Fibroblast of villous mesenchyme (primary cell): Measurements from ENCODE around the gene EVX1. TPM values are rescaled to one million over a fixed set of nuclear protein-coding genes. Genes with fewer than 3 reads are reported as not detected.

Source experiments
- DNase-seq: peaks from one replicate; pipeline ENCODE4 v3.0.0-alpha.2; 2010; ENCODE audit warnings: low read depth
- H3K4me3 ChIP-seq: 2 replicates; pipeline ENCODE4 v1.5.1; 2011; ENCODE audit warnings: low read depth, mild to moderate bottlenecking, low read length
- total RNA-seq: library from RNA; depleted of rRNA; stranded (reverse); fragments of >200 nt; gene quantifications from 2 replicates; pipeline ENCODE4 v1.2.3, GENCODE V29; 2012
- TF ChIP-seq, protein P1 (sequence below): IDR thresholded peaks from 2 replicates; pipeline ENCODE4 v1.5.1; 2012; ENCODE audit warnings: low read depth, mild to moderate bottlenecking, low read length; ENCODE audit not compliant: insufficient read depth

The EVX1 gene
- total RNA-seq, 1 donor: not detected

DNA sequence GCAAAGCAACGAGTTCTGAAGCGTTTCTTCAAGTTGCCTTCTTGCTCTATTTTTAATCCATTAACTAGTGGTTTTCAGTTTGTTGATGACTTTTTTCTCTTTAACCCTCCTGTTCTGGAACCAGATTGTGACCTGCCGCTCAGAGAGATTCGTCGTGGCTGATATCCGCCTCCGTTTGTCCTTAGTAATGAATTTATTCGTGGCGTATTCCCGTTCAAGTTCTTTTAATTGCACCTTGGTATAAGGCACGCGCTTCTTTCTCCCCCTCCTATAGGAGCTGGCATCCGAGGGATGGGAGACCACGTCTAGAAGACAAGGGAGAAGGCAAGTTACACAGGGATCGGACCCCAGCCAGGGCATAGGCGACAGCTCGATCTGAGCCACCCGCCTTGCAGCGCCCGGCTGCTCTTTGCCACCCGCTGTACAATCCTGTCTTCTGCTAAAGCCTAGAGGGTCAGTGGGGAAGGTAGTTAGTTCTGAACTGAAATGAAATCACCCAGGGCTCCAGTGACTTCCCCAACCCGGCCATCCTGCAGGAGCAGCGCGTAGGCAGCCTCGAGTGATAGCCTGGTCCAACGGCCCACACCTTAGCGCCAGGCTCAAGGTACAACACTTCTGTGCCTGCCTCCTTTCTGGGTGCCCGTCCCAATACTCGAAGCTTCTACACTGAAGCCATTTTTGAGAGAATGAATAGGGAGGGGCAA, 44.3 kb upstream of the EVX1 start:
- H3K4me3 ChIP-seq: peak overlapping the region; percentile 86
- peak; percentile 19 for DNase-seq
- TF ChIP-seq, protein P1, sequence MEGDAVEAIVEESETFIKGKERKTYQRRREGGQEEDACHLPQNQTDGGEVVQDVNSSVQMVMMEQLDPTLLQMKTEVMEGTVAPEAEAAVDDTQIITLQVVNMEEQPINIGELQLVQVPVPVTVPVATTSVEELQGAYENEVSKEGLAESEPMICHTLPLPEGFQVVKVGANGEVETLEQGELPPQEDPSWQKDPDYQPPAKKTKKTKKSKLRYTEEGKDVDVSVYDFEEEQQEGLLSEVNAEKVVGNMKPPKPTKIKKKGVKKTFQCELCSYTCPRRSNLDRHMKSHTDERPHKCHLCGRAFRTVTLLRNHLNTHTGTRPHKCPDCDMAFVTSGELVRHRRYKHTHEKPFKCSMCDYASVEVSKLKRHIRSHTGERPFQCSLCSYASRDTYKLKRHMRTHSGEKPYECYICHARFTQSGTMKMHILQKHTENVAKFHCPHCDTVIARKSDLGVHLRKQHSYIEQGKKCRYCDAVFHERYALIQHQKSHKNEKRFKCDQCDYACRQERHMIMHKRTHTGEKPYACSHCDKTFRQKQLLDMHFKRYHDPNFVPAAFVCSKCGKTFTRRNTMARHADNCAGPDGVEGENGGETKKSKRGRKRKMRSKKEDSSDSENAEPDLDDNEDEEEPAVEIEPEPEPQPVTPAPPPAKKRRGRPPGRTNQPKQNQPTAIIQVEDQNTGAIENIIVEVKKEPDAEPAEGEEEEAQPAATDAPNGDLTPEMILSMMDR: no peak

DNA sequence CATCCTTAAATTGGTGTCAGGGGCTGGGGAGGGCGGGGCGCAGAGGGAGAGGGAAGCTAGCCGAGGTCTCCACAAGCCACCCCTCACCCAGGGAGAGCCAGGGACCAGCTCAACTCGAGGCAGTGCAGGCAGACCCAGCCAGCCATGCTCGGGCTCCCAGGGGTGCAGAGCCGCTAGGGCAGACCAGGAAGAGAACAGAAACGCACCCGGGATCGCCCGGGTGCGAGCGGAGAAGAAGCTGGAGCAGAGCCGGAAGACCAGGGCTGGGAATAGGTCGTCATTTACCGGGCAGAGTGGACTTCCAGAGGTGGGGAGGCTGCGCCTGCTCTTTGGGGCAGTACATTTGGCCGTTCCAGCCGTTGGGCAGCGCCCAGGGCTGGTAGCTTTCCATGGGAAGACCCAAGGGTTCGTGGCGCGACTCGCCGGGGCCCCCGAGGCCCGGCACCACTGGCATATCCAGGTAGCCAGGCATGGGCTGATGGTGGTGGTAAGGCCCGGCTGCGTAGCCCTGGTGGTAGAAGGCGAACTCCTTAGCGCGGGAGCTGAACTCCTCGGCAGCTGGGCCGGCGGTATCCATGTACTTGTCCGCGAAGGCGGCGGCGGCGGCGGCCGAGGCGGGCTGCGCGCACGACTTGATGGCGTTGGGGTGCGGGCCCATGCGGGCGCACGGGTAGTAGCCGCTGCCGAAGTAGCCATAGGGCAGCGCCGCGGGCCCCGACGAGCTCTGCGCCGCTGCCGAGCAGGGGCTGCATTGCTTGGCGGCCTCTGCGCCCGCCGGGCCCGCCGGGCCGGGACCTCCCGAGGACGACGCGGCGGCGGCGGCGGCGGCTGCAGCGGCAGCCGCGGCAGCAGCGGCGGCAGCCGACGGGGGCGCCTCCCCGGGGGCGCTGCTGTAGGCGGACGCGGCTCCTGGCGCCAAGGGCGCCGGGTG, 43.5 kb upstream of the EVX1 start:
- TF ChIP-seq, protein P1: no peak
- peak overlapping the region; percentile 86 for H3K4me3 ChIP-seq

DNA sequence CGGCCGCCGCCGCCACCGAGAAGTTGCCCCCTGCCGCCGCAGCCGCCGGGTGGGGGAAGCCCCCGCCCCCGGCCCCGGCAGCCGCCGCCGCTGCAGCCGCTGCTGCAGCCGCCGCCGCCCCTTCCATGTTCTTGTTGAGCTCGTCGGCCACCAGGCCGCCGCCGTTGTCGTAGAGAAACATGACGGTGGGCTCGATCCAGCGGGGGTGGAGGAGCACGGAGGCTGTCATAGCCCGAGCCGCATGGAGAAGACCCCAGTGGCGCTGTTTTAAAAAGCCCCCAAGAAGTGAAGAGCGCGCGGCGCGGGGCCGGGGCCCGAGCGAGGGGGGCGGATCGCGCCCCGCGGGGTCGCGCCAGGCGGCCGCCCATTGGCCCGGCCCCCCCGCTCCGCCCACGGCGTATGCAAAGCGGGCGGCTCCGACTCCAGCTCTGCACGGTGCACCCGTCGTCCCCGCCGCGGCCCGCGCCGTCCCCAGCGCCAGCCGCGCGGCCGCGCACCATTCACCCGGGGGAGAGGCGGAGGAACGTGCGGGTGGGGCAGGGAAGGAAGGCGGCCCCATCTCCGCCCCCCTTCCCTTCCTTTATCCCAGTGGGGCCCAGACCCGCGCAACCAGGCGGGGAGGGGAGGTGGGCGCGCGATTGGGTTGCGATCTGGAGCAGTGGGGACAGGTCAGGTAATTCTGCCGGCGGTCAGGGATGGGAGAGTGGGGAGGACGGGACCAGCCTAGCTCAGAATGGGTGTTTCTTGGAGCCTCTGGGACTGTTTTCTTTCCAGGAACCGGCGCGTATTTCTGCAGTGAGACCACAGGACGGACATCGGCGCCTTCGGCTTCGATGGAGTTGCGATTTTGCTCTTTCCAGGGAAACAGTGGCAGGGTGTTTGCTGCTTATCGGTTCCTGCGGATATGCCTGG, 42.5 kb upstream of the EVX1 start, which contains the start of gene HOXA13:
Gene HOXA13, minus strand, starts transcription at position 243 of the 912 bp plus-strand sequence. Its CDS starts 14 bp downstream, at position 229.
- peak; percentile 84 for DNase-seq
- TF ChIP-seq, protein P1: no peak
- H3K4me3 ChIP-seq: peak within 1 kb of the TSS; percentile 86

More for the DNA sequence above, 43.5 kb upstream of the EVX1 start:
- DNase-seq: peak; percentile 63

DNA sequence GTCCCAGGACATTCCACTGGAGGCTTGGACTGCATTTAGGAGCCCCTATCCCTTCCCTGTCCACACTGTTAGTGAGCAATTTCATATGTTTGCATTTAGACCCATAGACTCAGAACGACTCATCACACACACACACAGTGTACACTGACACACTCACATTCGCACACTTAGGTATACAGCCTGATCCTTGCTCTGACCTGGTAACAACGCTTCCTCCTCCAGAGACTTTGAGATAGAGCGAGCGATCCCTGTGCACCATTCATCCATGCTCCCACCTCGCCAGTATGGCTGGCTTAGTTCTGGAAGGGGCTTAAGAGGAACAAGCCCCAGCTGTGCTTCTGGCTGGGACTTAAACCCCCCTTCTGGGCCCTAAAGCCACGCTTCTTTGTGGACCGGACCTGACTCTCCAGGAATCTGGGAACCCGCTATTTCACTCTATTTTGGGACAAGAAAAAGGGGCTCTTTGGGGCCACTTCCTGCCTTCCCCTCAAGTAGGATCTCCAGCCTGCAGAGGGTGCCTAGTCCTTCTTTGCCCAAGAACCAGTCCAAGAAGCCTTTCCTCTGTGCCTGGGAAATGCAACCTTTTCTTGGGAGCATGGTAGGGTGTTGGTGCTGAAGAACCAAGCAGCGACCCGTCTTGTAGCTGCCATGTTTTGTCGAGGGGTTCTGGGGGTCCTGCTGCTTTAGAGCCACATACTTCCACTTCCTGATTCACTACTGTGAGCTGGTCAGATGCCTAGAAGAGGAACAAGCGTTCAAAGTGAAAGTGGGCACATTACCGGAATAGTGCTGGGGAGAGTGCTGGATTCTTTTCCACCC, 41.6 kb upstream of the EVX1 start:
- H3K4me3 ChIP-seq: peak overlapping the region; percentile 86
- TF ChIP-seq, protein P1: no peak
- peak; percentile 60 for DNase-seq

DNA sequence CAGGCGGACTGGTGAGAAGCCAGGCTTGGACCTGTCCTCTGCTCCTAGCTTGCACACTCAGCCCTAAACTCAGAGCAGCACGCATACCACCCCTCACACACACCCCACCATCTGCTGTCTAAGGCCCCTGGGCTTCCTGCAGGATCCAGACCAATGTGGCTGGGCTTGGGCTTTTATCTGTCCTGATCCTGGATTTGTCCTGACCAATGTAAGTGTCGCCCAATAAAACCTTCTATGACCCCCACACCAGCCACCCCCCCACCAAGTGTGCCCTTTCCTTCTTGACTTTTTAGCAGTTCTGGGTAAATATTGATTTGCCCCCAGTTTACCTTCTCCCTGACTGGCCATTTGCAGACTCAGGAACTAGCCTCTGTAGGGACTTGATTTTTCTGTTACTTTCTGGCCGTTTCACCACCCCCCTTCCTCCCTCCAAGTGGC, 41.0 kb upstream of the EVX1 start:
- TF ChIP-seq, protein P1: no peak
- no peak for DNase-seq
- H3K4me3 ChIP-seq: peak overlapping the region; percentile 86
